Measurements from ENCODE around the gene AGAP1. TPM values are rescaled to one million over a fixed set of nuclear protein-coding genes. Genes with fewer than 3 reads are reported as not detected.

AGAP1 gene
- total and polyA plus RNA-seq, 2 donors (not counting 3 experiments of a cell fraction or from before 2014, with no cell fraction given), result 10.2 to 20.9 TPM

- Histone ChIP-seq H3K9me1 (replicated peaks; ENCODE audit: control insufficient read depth, extremely low read depth, insufficient read depth, low read length) (no peaks in the 10 kb centered on the region), H3K4me1 (ENCODE audit: control insufficient read depth, extremely low read depth, insufficient read depth, low read length) (no peaks in the 10 kb centered on the region), H3K9ac (replicated peaks; ENCODE audit: extremely low read depth, insufficient read depth, low read length) (no peak overlapping the region), H3K4me3 (replicated peaks in 1 of 3; ENCODE audit: insufficient read depth in 1 of 3, low read depth in 1 of 3, low read length in 3 of 3) (no peak overlapping the region), H3K27me3 (ENCODE audit: control insufficient read depth in 2 of 2, insufficient read depth in 2 of 2, low read length in 2 of 2) (peaks cover 2 to 7% of the 10 kb centered on the region in 2 experiments), H3K9me3 (replicated peaks; ENCODE audit: control insufficient read depth, insufficient read depth, low read length) (no peaks in the 10 kb centered on the region), H4K20me1 (replicated peaks; ENCODE audit: control insufficient read depth, extremely low read depth, insufficient read depth, low read length) (no peaks in the 10 kb centered on the region), H3K79me2 (ENCODE audit: control insufficient read depth, insufficient read depth, low read length) (no peaks in the 10 kb centered on the region), H3K4me2 (ENCODE audit: insufficient read depth, low read length) (no peak overlapping the region), H2AFZ (ENCODE audit: low read depth, low read length) (no peak overlapping the region), H3K36me3 (ENCODE audit: control insufficient read depth in 2 of 2, extremely low read depth in 1 of 2, insufficient read depth in 2 of 2, low read length in 2 of 2) (no peaks in the 10 kb centered on the region), H3K27ac (ENCODE audit: insufficient read depth, low read depth, low read length) (no peak overlapping the region)
- DNase-seq (ENCODE audit: low read depth, low spot score) (no peak), FAIRE-seq (no peak)
- intact Hi-C loops (cut with micrococcal nuclease), result no loop called here
- dilution Hi-C loops (cut with MboI; ENCODE audit: extremely low pct_ligation_motif_present, low sequenced_read_pairs), result no loop called here
- POLR2A ChIA-PET, result no interaction called here
- CTCF ChIA-PET, result interaction anchor here (1.3 to 1.7 kb wide), 2 partner anchors 9 to 111 kb away, joined by 4 to 5 read pairs; no protein-coding TSS in a partner anchor
- TF ChIP-seq CTCF (IDR thresholded peaks at IDR 0.05; ENCODE audit: extremely low read depth in 1 of 2, insufficient read depth in 1 of 2, low read depth in 1 of 2, low read length in 2 of 2) (no peak), FOS (IDR thresholded peaks at IDR 0.05; ENCODE audit: borderline replicate concordance, insufficient read depth, low read length) (no peak), MAX (IDR thresholded peaks at IDR 0.05; ENCODE audit: insufficient read depth, insufficient read length) (no peak), EZH2 (IDR thresholded peaks at IDR 0.05; ENCODE audit: borderline replicate concordance, low read depth, low read length, severe bottlenecking) (no peak), MYC (IDR thresholded peaks at IDR 0.05; ENCODE audit: low read depth, low read length) (no peak)
- no TSS peak for BruUV-seq (replicated peaks)
Observed at GRCh38 chr2:235483313-235483712, 10.5 kb upstream of the AGAP1 start.

GRCh38 chr2:235485362-235485761 is 8.5 kb upstream of the AGAP1 start:
- Histone ChIP-seq H3K4me1 (ENCODE audit: control insufficient read depth, extremely low read depth, insufficient read depth, low read length) (no peaks in the 10 kb centered on the region), H3K9me3 (replicated peaks; ENCODE audit: control insufficient read depth, insufficient read depth, low read length) (no peaks in the 10 kb centered on the region), H3K9ac (replicated peaks; ENCODE audit: extremely low read depth, insufficient read depth, low read length) (no peak overlapping the region), H3K27me3 (ENCODE audit: control insufficient read depth in 2 of 2, insufficient read depth in 2 of 2, low read length in 2 of 2) (peaks cover 2 to 7% of the 10 kb centered on the region in 2 experiments), H3K79me2 (ENCODE audit: control insufficient read depth, insufficient read depth, low read length) (no peaks in the 10 kb centered on the region), H3K27ac (ENCODE audit: insufficient read depth, low read depth, low read length) (no peak overlapping the region), H4K20me1 (replicated peaks; ENCODE audit: control insufficient read depth, extremely low read depth, insufficient read depth, low read length) (no peaks in the 10 kb centered on the region), H3K4me2 (ENCODE audit: insufficient read depth, low read length) (no peak overlapping the region), H3K9me1 (replicated peaks; ENCODE audit: control insufficient read depth, extremely low read depth, insufficient read depth, low read length) (no peaks in the 10 kb centered on the region), H3K4me3 (replicated peaks in 1 of 3; ENCODE audit: insufficient read depth in 1 of 3, low read depth in 1 of 3, low read length in 3 of 3) (no peak overlapping the region), H3K36me3 (ENCODE audit: control insufficient read depth in 2 of 2, extremely low read depth in 1 of 2, insufficient read depth in 2 of 2, low read length in 2 of 2) (no peaks in the 10 kb centered on the region), H2AFZ (ENCODE audit: low read depth, low read length) (no peak overlapping the region)
- dilution Hi-C loops (cut with MboI; ENCODE audit: extremely low pct_ligation_motif_present, low sequenced_read_pairs) (no loop called here), intact Hi-C loops (cut with micrococcal nuclease) (no loop called here)
- CTCF ChIA-PET, result interaction anchor here (1.1 to 2.9 kb wide), 2 partner anchors 108 to 110 kb away, joined by 4 to 11 read pairs; no protein-coding TSS in a partner anchor
- no TSS peak for BruUV-seq (replicated peaks)
- no peak for TF ChIP-seq MAX (IDR thresholded peaks at IDR 0.05; ENCODE audit: insufficient read depth, insufficient read length)
- TF ChIP-seq POLR2AphosphoS5 (IDR thresholded peaks at IDR 0.05; ENCODE audit: insufficient read depth, low read depth, low read length), result no peak
- no peak for TF ChIP-seq FOS (IDR thresholded peaks at IDR 0.05; ENCODE audit: borderline replicate concordance, insufficient read depth, low read length)
- no peak for TF ChIP-seq MYC (IDR thresholded peaks at IDR 0.05; ENCODE audit: low read depth, low read length)
- TF ChIP-seq POLR2A (IDR thresholded peaks at IDR 0.05; ENCODE audit: low read depth, low read length), result no peak
- no peak for TF ChIP-seq CTCF (IDR thresholded peaks at IDR 0.05; ENCODE audit: extremely low read depth in 1 of 2, insufficient read depth in 1 of 2, low read depth in 1 of 2, low read length in 2 of 2)
- TF ChIP-seq JUN (IDR thresholded peaks at IDR 0.05; ENCODE audit: borderline replicate concordance, insufficient read depth, insufficient read length, low read depth), result no peak
- no peak for TF ChIP-seq GATA2 (IDR thresholded peaks at IDR 0.05; ENCODE audit: insufficient read depth, insufficient read length, low read depth, low read length)
- no peak for TF ChIP-seq EZH2 (IDR thresholded peaks at IDR 0.05; ENCODE audit: borderline replicate concordance, low read depth, low read length, severe bottlenecking)
- POLR2A ChIA-PET, result no interaction called here
- DNase-seq (ENCODE audit: low read depth, low spot score), result no peak
- no peak for FAIRE-seq

Data from endothelial cell of umbilical vein (primary cell).